HG03066 (cell line): Measurements from ENCODE around the gene RBM5.

ENCODE experiments used
- ATAC-seq: cut with Tn5 transposase; IDR thresholded peaks from one replicate; pipeline ENCODE4 v1.9.1; 2021; ENCODE audit warnings: low read depth; ENCODE audit not compliant: unreplicated experiment

The RBM5 gene

GRCh38 chr3:50138266-50139200, 49.8 kb downstream of the RBM5 start:
- no peak for ATAC-seq

- ATAC-seq: no peak
Measured at GRCh38 chr3:50139308-50139707, 50.6 kb downstream of the RBM5 start.

- no peak for ATAC-seq
Measured at GRCh38 chr3:50139718-50140423, 51.2 kb downstream of the RBM5 start.

- no peak for ATAC-seq
Measured at GRCh38 chr3:50140990-50141389, 52.3 kb downstream of the RBM5 start.

GRCh38 chr3:50146316-50146901, 57.7 kb downstream of the RBM5 start:
- ATAC-seq: no peak

- no peak for ATAC-seq
Measured at GRCh38 chr3:50147016-50147415, 58.3 kb downstream of the RBM5 start.

- no peak for ATAC-seq
Measured at GRCh38 chr3:50147447-50147846, 58.7 kb downstream of the RBM5 start.

GRCh38 chr3:50147861-50148260, 59.1 kb downstream of the RBM5 start:
- no peak for ATAC-seq

- no peak for ATAC-seq
Measured at GRCh38 chr3:50150404-50150750, 61.7 kb downstream of the RBM5 start.

- no peak for ATAC-seq
Measured at GRCh38 chr3:50150863-50151686, 62.4 kb downstream of the RBM5 start.

- no peak for ATAC-seq
Measured at GRCh38 chr3:50151728-50152127, 63.0 kb downstream of the RBM5 start.

- no peak for ATAC-seq
Measured at GRCh38 chr3:50153782-50154475, 65.2 kb downstream of the RBM5 start.

GRCh38 chr3:50154476-50154839, 65.7 kb downstream of the RBM5 start:
- ATAC-seq: no peak

- ATAC-seq: no peak
Measured at GRCh38 chr3:50154840-50155490, 66.2 kb downstream of the RBM5 start, which contains the start of gene SEMA3F. SEMA3F (plus strand) TSS chr3:50155324; CDS start chr3:50159623, 4,299 bp downstream.

GRCh38 chr3:50155491-50155878, 66.8 kb downstream of the RBM5 start:
- no peak for ATAC-seq

- no peak for ATAC-seq
Measured at GRCh38 chr3:50155891-50156290, 67.2 kb downstream of the RBM5 start.

GRCh38 chr3:50156549-50157493, 68.1 kb downstream of the RBM5 start:
- ATAC-seq: no peak

- no peak for ATAC-seq
Measured at GRCh38 chr3:50157827-50158529, 69.3 kb downstream of the RBM5 start.
